AG04450 (cell line): ENCODE results near the gene SARDH. TPM values are rescaled to one million over a fixed set of nuclear protein-coding genes. Genes with fewer than 3 reads are reported as not detected.

Experiments used
- CTCF ChIA-PET: fragments of 300-600, 350-600 bp; formaldehyde crosslinking; extraction: SDS; loops from one replicate; lab custom pipeline; 2022; ENCODE audit warnings: antibody characterized with exemption, inconsistent platforms; lab: Charles Lee
- POLR2A ChIA-PET: fragments of 350-600 bp; formaldehyde crosslinking; extraction: SDS; loops from one replicate; lab custom pipeline; 2021; ENCODE audit warnings: antibody characterized with exemption, inconsistent platforms; lab: Yijun Ruan, JAX
- DNase-seq: peaks from one replicate; pipeline ENCODE4 v3.0.0-alpha.2; 2011; ENCODE audit warnings: low read depth, low spot score
- H3K27ac ChIP-seq: one replicate; pipeline ENCODE4 v1.5.1; 2012; ENCODE audit warnings: low read depth, low read length, control low read depth
- H3K27me3 ChIP-seq: one replicate; pipeline ENCODE4 v1.6.0; 2012; ENCODE audit warnings: low read length; ENCODE audit not compliant: control insufficient read depth, insufficient read depth
- H3K4me3 ChIP-seq: 2 replicates; pipeline ENCODE4 v1.5.1; 2011; ENCODE audit warnings: mild to moderate bottlenecking, low read depth, low read length, control low read depth
- H3K9me3 ChIP-seq: 2 replicates; pipeline ENCODE4 v1.5.1; 2012; ENCODE audit warnings: low read length; ENCODE audit not compliant: control insufficient read depth, insufficient read depth
- polyA plus RNA-seq: library from polyadenylated mRNA; depleted of rRNA; stranded (reverse); fragments of >200 nt; gene quantifications from 2 replicates; pipeline ENCODE4 v1.2.3, GENCODE V29; 2011
- TF ChIP-seq, protein P1 (sequence below): IDR thresholded peaks from 2 replicates; pipeline ENCODE4 v1.5.1; 2011; ENCODE audit warnings: low read depth, low read length, control low read depth, inconsistent platforms

Gene SARDH
- polyA plus RNA-seq, 1 experiment: 1.3 TPM

DNA sequence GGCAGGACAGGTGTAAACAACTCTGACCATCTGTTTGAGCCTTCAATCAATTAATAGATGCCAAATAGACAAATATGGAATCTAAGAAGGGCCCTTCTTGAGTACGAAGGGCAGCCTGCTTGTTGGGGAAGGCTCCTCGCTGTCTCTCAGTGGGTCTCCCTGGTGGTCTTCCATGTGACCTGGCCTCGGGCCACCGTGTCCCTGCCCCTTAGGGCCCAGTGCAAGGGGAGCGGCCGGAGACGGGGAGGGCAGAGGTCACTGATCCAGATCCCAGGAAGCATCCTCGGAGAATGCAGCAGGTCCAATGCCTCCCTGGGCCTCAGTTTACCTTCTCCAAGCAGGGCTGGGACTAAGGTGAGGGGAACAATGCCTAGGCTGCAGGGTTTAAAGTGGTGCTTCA, 99.4 kb downstream of the SARDH start:
- DNase-seq: no peak
- H3K4me3 ChIP-seq: no peak overlapping the region
- TF ChIP-seq, protein P1, sequence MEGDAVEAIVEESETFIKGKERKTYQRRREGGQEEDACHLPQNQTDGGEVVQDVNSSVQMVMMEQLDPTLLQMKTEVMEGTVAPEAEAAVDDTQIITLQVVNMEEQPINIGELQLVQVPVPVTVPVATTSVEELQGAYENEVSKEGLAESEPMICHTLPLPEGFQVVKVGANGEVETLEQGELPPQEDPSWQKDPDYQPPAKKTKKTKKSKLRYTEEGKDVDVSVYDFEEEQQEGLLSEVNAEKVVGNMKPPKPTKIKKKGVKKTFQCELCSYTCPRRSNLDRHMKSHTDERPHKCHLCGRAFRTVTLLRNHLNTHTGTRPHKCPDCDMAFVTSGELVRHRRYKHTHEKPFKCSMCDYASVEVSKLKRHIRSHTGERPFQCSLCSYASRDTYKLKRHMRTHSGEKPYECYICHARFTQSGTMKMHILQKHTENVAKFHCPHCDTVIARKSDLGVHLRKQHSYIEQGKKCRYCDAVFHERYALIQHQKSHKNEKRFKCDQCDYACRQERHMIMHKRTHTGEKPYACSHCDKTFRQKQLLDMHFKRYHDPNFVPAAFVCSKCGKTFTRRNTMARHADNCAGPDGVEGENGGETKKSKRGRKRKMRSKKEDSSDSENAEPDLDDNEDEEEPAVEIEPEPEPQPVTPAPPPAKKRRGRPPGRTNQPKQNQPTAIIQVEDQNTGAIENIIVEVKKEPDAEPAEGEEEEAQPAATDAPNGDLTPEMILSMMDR: no peak
- no peaks in the 10 kb centered on the region for H3K9me3 ChIP-seq
- ChIA-PET POLR2A (no interaction called here), CTCF (no interaction called here)
- H3K27ac ChIP-seq: no peak overlapping the region
- H3K27me3 ChIP-seq: peaks cover 42% of the 10 kb centered on the region

DNA sequence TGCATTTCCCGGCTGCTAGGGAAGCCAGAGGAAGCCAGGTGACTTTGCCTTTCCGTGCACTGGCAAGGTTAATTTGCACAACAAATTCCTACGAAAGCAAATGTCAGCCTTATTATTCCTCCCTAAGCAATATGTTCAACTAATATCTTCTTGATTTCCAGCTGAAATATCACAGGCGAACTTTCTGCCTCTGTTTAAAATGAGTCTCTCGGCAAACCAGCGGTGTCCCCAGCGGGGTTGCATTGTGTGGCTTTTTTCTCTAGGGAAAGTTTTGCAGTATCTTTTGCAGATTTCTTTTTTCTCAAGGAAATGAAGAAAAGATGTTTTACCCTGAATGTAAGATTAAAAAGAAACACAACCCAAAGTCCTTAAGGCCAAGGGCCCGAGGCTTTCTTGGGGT, 100.1 kb downstream of the SARDH start:
- DNase-seq: no peak
- Histone ChIP-seq H3K27me3 (peaks cover 42% of the 10 kb centered on the region), H3K9me3 (no peaks in the 10 kb centered on the region), H3K27ac (no peak overlapping the region), H3K4me3 (no peak overlapping the region)
- ChIA-PET CTCF (no interaction called here), POLR2A (no interaction called here)
- TF ChIP-seq, protein P1: no peak

DNA sequence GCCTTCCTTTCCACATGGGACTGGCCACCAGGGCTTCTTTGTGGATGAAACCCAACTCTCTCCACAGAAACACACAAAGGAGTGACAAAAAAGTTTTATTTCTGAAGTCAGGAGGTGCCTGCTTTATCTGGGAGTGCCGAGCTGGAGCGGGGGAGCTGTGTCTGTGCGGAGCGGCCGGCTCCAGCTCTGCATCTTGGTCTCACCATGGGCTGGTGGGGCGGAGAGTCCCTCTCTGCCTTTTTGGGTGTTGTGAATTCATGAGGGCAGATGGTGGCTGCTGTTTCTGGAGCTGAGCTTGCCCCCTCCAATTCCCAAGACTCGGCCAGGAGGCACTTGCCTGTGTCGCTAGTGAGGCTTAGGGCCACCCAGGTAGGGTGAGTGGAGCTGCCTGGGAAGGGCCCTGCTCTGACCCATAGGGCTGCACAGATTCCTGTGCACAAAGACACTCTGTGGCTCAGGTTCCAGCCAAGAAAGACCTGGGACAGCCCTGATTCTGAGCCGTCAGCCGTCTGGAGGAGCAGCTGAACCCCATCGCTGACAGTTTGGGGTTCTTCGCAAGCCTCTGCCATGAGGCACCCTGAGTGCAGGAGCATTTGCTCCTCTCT, 100.6 kb downstream of the SARDH start:
- H3K9me3 ChIP-seq: no peaks in the 10 kb centered on the region
- DNase-seq: no peak
- TF ChIP-seq, protein P1: no peak
- H3K4me3 ChIP-seq: no peak overlapping the region
- ChIA-PET POLR2A (no interaction called here), CTCF (no interaction called here)
- H3K27ac ChIP-seq: no peak overlapping the region
- H3K27me3 ChIP-seq: peaks cover 42% of the 10 kb centered on the region

DNA sequence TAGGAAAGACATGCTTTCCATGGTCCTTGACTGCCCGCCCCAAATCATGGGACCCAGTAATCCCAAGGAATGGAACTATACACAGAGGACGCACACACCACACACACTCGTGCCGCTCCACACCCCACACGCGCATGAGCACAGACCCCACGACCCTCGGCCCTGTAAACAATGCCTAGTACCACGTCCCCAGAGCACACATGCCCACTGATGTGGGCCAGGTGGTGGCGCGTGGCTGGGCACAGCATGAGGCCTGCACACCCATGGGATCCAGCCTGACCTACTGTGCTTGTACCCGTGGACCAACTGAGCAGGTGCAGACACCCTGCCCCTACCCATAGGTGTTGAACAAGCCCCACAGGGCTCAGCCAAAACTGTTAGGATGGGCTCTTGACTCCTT, 101.2 kb downstream of the SARDH start:
- TF ChIP-seq, protein P1: no peak
- DNase-seq: no peak
- ChIA-PET CTCF (no interaction called here), POLR2A (no interaction called here)
- peaks cover 40% of the 10 kb centered on the region for H3K27me3 ChIP-seq
- no peaks in the 10 kb centered on the region; the same call in 1 of the 2 replicates for H3K9me3 ChIP-seq
- no peak overlapping the region for H3K4me3 ChIP-seq
- no peak overlapping the region for H3K27ac ChIP-seq

DNA sequence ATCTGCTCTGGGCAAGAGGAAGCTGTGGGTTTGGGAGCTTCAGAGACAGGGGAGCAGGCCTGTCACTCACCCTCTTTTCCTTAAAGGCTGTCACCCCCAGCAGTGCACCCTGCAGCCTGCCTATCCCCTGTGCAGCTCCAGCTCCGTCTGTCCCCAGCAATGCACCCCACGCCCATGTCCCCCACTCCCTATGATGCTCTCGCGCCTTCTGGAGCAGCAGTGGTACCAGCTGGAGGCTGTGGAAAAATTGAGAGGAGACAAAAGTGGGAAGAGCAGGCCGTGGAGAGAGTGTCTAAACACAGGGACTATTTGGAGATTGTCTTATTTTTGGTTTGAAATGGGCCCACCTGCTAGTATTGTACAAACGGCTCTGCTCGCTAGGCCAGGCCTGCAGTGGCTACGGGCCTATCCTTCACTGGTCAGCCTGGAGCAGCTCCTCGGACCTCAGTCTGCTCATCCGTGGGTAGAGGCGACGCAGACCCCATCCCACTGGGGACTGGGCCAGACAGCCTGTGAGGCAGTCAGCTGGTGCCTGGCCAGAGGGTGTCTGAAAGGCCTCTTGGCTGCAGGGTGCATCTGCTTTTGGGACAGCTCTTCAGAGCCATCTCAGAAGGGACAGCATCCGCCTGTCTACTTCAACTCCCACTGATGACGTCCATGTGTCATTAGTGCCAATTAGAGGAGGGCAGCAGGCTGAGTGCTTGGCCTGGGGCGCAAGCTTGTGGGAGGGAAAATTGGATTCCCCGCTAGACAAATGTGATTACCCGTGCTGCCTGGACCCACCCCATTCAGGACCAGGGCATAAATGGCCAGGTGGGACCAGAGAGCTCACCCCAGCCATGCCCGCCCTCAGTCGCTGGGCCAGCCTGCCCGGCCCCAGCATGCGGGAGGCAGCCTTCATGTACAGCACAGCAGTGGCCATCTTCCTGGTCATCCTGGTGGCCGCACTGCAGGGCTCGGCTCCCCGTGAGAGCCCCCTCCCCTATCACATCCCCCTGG, 102.3 kb downstream of the SARDH start, which contains the start of gene DBH:
DBH (plus strand) TSS at position 831 of the 999 bp plus-strand sequence; CDS start at position 840, 9 bp downstream.
- H3K9me3 ChIP-seq: peaks cover 4% of the 10 kb centered on the region; the same call in 1 of the 2 replicates
- ChIA-PET CTCF (no interaction called here), POLR2A (no interaction called here)
- TF ChIP-seq, protein P1: no peak
- peaks cover 41% of the 10 kb centered on the region for H3K27me3 ChIP-seq
- no peak within 1 kb of the TSS for H3K27ac ChIP-seq
- no peak for DNase-seq
- H3K4me3 ChIP-seq: no peak within 1 kb of the TSS
